Keratinocyte (primary cell): ENCODE data around the gene HMG20A. TPM values are rescaled to one million over a fixed set of nuclear protein-coding genes. Genes with fewer than 3 reads are reported as not detected.

Experiments used
- DNase-seq: peaks from one replicate; pipeline ENCODE4 v3.0.0-alpha.2; 2011; ENCODE audit warnings: low read depth, missing footprints, low spot score
- FAIRE-seq: peaks from 2 replicates; lab custom pipeline; 2011; peaks lifted over from hg19 to GRCh38; lab: Jason Lieb, UNC
- H2AFZ ChIP-seq: 2 replicates; pipeline ENCODE4 v1.6.0; 2012; ENCODE audit warnings: low read length, control low read depth, inconsistent platforms; ENCODE audit not compliant: control insufficient read depth
- H3K27ac ChIP-seq: 2 replicates; pipeline ENCODE4 v1.5.1; 2011; ENCODE audit warnings: low read length; ENCODE audit not compliant: control insufficient read depth, insufficient read depth
- H3K27me3 ChIP-seq: 3 replicates; pipeline ENCODE4 v1.6.0; 2011; ENCODE audit warnings: low read length; ENCODE audit not compliant: control insufficient read depth, insufficient read depth; ENCODE audit errors: extremely low read depth
- H3K36me3 ChIP-seq, 2 experiments: 2 replicates in 1 of 2; 3 replicates in 1 of 2; pipeline ENCODE4 v1.5.1; 2011; ENCODE audit warnings: low read length in 2 of 2, mild to moderate bottlenecking in 1 of 2; ENCODE audit not compliant: control insufficient read depth in 2 of 2, insufficient read depth in 2 of 2; ENCODE audit errors: extremely low read depth in 1 of 2
- H3K4me1 ChIP-seq: 3 replicates; pipeline ENCODE4 v1.5.1; 2011; ENCODE audit warnings: low read length; ENCODE audit not compliant: control insufficient read depth, insufficient read depth; ENCODE audit errors: extremely low read depth
- H3K4me2 ChIP-seq: 3 replicates; pipeline ENCODE4 v1.6.0; 2011; ENCODE audit warnings: low read depth, low read length; ENCODE audit not compliant: control insufficient read depth, insufficient read depth; ENCODE audit errors: extremely low read depth
- H3K4me3 ChIP-seq, 3 experiments: fragments of 200-600 bp in 1 of 3; sonication (generic) in 1 of 3; 2 replicates in 2 of 3; 3 replicates in 1 of 3; pipeline ENCODE4 v1.5.1; 2011 to 2016; ENCODE audit warnings: low read length in 3 of 3, mild to moderate bottlenecking in 3 of 3, control low read depth in 2 of 3, inconsistent platforms in 1 of 3, low read depth in 1 of 3, mixed read lengths in 1 of 3, mixed run types in 1 of 3, moderate library complexity in 1 of 3; ENCODE audit not compliant: control insufficient read depth in 2 of 3, insufficient read depth in 2 of 3; ENCODE audit errors: extremely low read depth in 1 of 3
- H3K79me2 ChIP-seq: 2 replicates; pipeline ENCODE4 v1.6.0; 2012; ENCODE audit warnings: low read length; ENCODE audit not compliant: control insufficient read depth, insufficient read depth
- H3K9ac ChIP-seq: 3 replicates; pipeline ENCODE4 v1.6.0; 2011; ENCODE audit warnings: low read length; ENCODE audit not compliant: control insufficient read depth, insufficient read depth; ENCODE audit errors: extremely low read depth
- H3K9me1 ChIP-seq: 3 replicates; pipeline ENCODE4 v1.6.0; 2011; ENCODE audit warnings: low read length; ENCODE audit not compliant: control insufficient read depth, insufficient read depth; ENCODE audit errors: extremely low read depth
- H3K9me3 ChIP-seq: 2 replicates; pipeline ENCODE4 v1.5.1; 2012; ENCODE audit warnings: low read depth, low read length; ENCODE audit not compliant: control insufficient read depth
- H4K20me1 ChIP-seq: 3 replicates; pipeline ENCODE4 v1.6.0; 2011; ENCODE audit warnings: low read length; ENCODE audit not compliant: control insufficient read depth, insufficient read depth; ENCODE audit errors: extremely low read depth
- EZH2 ChIP-seq: IDR thresholded peaks from one replicate; pipeline ENCODE4 v1.6.1; 2012; ENCODE audit warnings: inconsistent platforms, mild to moderate bottlenecking, low read length, moderate library complexity
- dilution Hi-C: fragments of 300-500 bp; cut with MboI; formaldehyde crosslinking; loops from one replicate; pipeline ENCODE4 v1.7.0; 2020; ENCODE audit warnings: low sequenced_read_pairs; ENCODE audit not compliant: extremely low pct_ligation_motif_present
- polyA plus RNA-seq, 5 experiments: library from polyadenylated mRNA; depleted of rRNA in 3 of 5; stranded (reverse) in 3 of 5; stranded (forward) in 1 of 5; unstranded in 1 of 5; fragments of >200 nt; gene quantifications; 1 replicate in 1 of 5; 2 replicates in 3 of 5; 3 replicates in 1 of 5; pipeline versions ENCODE4 v1.2.1 to v1.2.3, GENCODE V29; 2011 to 2012; ENCODE audit warnings: missing spikeins in 2 of 5, low read depth in 1 of 5, low replicate concordance in 1 of 5
- TF ChIP-seq, protein P1 (sequence below), 3 experiments: IDR thresholded peaks in 1 of 3; conservative IDR thresholded peaks in 1 of 3; optimal IDR thresholded peaks in 1 of 3; 2 replicates in 2 of 3; 3 replicates in 1 of 3; pipeline versions ENCODE3 to v1.5.1; 2011; ENCODE audit warnings: low read length in 3 of 3, mild to moderate bottlenecking in 3 of 3, moderate library complexity in 2 of 3, control low read depth in 1 of 3, inconsistent platforms in 1 of 3; ENCODE audit not compliant: insufficient read depth in 2 of 3; ENCODE audit errors: extremely low read depth in 1 of 3

Gene HMG20A
- polyA plus RNA-seq, 1 donor (not counting 4 experiments of a cell fraction or from before 2014, with no cell fraction given) = 44.6 TPM

DNA sequence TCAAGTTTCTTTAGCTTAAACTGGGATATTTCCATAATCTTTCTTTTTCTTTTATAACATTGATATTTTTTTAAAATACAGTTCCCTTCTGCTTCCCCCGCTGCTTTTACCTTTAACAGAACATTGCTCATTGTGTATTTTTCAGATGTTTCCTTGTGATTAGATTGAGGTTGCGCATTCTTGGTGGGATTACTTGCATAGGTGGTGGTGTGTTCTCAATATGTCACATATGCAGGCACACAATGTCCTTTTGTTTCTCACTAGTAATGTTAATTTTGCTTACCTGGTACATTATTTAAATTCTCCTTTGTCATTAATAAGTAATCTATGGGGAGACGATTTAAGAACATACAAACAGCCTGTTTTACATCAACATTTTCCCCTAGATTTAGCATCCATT lies 48.2 kb downstream of the HMG20A start:
- H3K9ac ChIP-seq = no peak overlapping the region
- no peaks in the 10 kb centered on the region for H3K4me1 ChIP-seq
- no peak overlapping the region for H2AFZ ChIP-seq
- H3K79me2 ChIP-seq = no peaks in the 10 kb centered on the region
- no peaks in the 10 kb centered on the region for H3K9me1 ChIP-seq
- no peaks in the 10 kb centered on the region for H3K27me3 ChIP-seq
- H3K4me2 ChIP-seq = no peak overlapping the region
- DNase-seq = no peak
- dilution Hi-C loops = no loop called here
- peaks cover 7 to 12% of the 10 kb centered on the region in 2 experiments for H3K36me3 ChIP-seq
- no peak overlapping the region for H3K4me3 ChIP-seq
- H3K9me3 ChIP-seq = no peaks in the 10 kb centered on the region
- H4K20me1 ChIP-seq = no peaks in the 10 kb centered on the region
- no peak for TF ChIP-seq EZH2
- TF ChIP-seq, protein P1, sequence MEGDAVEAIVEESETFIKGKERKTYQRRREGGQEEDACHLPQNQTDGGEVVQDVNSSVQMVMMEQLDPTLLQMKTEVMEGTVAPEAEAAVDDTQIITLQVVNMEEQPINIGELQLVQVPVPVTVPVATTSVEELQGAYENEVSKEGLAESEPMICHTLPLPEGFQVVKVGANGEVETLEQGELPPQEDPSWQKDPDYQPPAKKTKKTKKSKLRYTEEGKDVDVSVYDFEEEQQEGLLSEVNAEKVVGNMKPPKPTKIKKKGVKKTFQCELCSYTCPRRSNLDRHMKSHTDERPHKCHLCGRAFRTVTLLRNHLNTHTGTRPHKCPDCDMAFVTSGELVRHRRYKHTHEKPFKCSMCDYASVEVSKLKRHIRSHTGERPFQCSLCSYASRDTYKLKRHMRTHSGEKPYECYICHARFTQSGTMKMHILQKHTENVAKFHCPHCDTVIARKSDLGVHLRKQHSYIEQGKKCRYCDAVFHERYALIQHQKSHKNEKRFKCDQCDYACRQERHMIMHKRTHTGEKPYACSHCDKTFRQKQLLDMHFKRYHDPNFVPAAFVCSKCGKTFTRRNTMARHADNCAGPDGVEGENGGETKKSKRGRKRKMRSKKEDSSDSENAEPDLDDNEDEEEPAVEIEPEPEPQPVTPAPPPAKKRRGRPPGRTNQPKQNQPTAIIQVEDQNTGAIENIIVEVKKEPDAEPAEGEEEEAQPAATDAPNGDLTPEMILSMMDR (optimal IDR thresholded peaks at IDR 0.05 in 1 of 3, IDR thresholded peaks at IDR 0.05 in 1 of 3, conservative IDR thresholded peaks at IDR 0.05 in 1 of 3; ENCODE audit: extremely low read depth in 1 of 3, insufficient read depth in 2 of 3, low read length in 3 of 3) = no peak
- FAIRE-seq = no peak
- H3K27ac ChIP-seq = no peak overlapping the region

DNA sequence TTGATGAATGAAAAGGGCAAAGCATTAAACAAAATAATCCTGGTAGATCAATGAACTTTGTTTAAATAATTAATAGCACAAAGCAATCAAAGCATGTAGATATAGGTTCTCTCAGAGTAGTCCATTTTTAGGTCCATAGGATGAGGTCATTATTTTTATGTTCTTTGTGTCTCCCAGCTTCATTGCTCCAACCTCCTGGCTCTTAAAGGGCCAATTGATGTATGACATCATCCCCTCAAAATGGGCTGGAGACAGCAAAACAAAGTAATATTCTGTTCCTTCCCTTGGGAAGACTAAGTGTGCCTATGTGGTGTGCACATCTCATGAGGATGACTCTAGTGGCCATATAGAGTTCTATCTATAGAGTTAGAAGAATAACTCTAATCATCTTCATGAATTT lies 49.5 kb downstream of the HMG20A start:
- no peak for FAIRE-seq
- Histone ChIP-seq H3K4me2 (no peak overlapping the region), H3K27ac (no peak overlapping the region), H3K9me1 (no peaks in the 10 kb centered on the region), H3K27me3 (no peaks in the 10 kb centered on the region), H3K9ac (no peak overlapping the region), H3K36me3 (peaks cover 4 to 12% of the 10 kb centered on the region in 2 experiments), H3K79me2 (no peaks in the 10 kb centered on the region), H3K4me3 (no peak overlapping the region), H4K20me1 (no peaks in the 10 kb centered on the region), H2AFZ (no peak overlapping the region), H3K9me3 (no peaks in the 10 kb centered on the region), H3K4me1 (no peaks in the 10 kb centered on the region)
- TF ChIP-seq, protein P1 (optimal IDR thresholded peaks at IDR 0.05 in 1 of 3, IDR thresholded peaks at IDR 0.05 in 1 of 3, conservative IDR thresholded peaks at IDR 0.05 in 1 of 3; ENCODE audit: extremely low read depth in 1 of 3, insufficient read depth in 2 of 3, low read length in 3 of 3) = no peak
- no peak for TF ChIP-seq EZH2
- dilution Hi-C loops = no loop called here
- DNase-seq = no peak
